ENCODE data around the gene PSMB8.
A peak's percentile ranks its signal among the peaks of the same experiment; 100 is the strongest.

PSMB8 gene

GRCh38 chr6:32867554-32868256 is 23.9 kb upstream of the PSMB8 start:
- POLR2A ChIA-PET = interaction anchor here (0.6 to 3.0 kb wide), 7 partner anchors 10 to 745 kb away, joined by 3 to 21 read pairs (median 6); partner anchors contain the start of genes PSMB9, TAP1 and TAP2
- TF ChIP-seq ZNF174 (tag by site-specific recombination; IDR thresholded peaks at IDR 0.05) = peak; percentile 33; the same call in 1 of the 2 replicates
- TF ChIP-seq ZNF140 (tag by site-specific recombination; IDR thresholded peaks at IDR 0.05) = no peak
- no peak for TF ChIP-seq PRDM2 (tag by site-specific recombination; IDR thresholded peaks at IDR 0.05; ENCODE audit: borderline replicate concordance)
- no peak for TF ChIP-seq ZBTB49 (tag by site-specific recombination; IDR thresholded peaks at IDR 0.05; ENCODE audit: low read depth)
- TF ChIP-seq ZNF621 (tag by site-specific recombination; IDR thresholded peaks at IDR 0.05) = no peak
- TF ChIP-seq ZNF610 (tag by site-specific recombination; IDR thresholded peaks at IDR 0.05; ENCODE audit: borderline replicate concordance) = no peak
- no peak for TF ChIP-seq ZNF530 (tag by site-specific recombination; IDR thresholded peaks at IDR 0.05; ENCODE audit: low read depth)
- peak; percentile 27 for TF ChIP-seq ZNF510 (tag by site-specific recombination; IDR thresholded peaks at IDR 0.05; ENCODE audit: insufficient replicate concordance)
- no peak for TF ChIP-seq KLF9 (tag by site-specific recombination; IDR thresholded peaks at IDR 0.05; ENCODE audit: low read depth)
- H3K36me3 ChIP-seq (ENCODE audit: control insufficient read depth in 2 of 2, insufficient read depth in 1 of 2, low read length in 2 of 2) = no peaks in the 10 kb centered on the region
- 0 out of 2 replicates have a peak, but pooled peaks cover 3% of the 10 kb centered on the region for H3K4me1 ChIP-seq (ENCODE audit: control insufficient read depth, insufficient read depth, low read length)
- H3K9me3 ChIP-seq (ENCODE audit: control insufficient read depth, insufficient read depth, low read depth, low read length) = no peaks in the 10 kb centered on the region
- CTCF ChIA-PET = interaction anchor here (0.6 to 10.5 kb wide), 84 partner anchors 10 to 1570 kb away, joined by 3 to 355 read pairs (median 4); partner anchors contain the start of genes HLA-DMA, HLA-DMB, HLA-DQA2 and PSMB8
- no peak overlapping the region for H3K27ac ChIP-seq (ENCODE audit: extremely low read depth, low read depth, low read length)
- no peak overlapping the region for H3K4me3 ChIP-seq (ENCODE audit: low read depth, low read length)

GRCh38 chr6:32867022-32867477 is 23.2 kb upstream of the PSMB8 start:
- ChIA-PET POLR2A (interaction anchor here (0.7 to 3.0 kb wide), 2 partner anchors 29 to 105 kb away, joined by 6 to 12 read pairs; partner anchors contain the start of gene TAP2), CTCF (interaction anchor here (0.6 to 10.5 kb wide), 29 partner anchors 10 to 1570 kb away, joined by 3 to 355 read pairs (median 14); partner anchors contain the start of genes PSMB8, PSMB9, TAP1 and TAP2)
- no peaks in the 10 kb centered on the region for H3K9me3 ChIP-seq (ENCODE audit: control insufficient read depth, insufficient read depth, low read depth, low read length)
- H3K27ac ChIP-seq (ENCODE audit: extremely low read depth, low read depth, low read length) = no peak overlapping the region
- TF ChIP-seq ZBTB26 (tag by site-specific recombination; optimal IDR thresholded peaks at IDR 0.05) = no peak
- TF ChIP-seq PRDM10 (tag by site-specific recombination; IDR thresholded peaks at IDR 0.05) = peak; percentile 66; the same call in 1 of the 2 replicates
- no peak overlapping the region for H3K4me3 ChIP-seq (ENCODE audit: low read depth, low read length)
- 0 out of 2 replicates have a peak, but pooled peaks cover 3% of the 10 kb centered on the region for H3K4me1 ChIP-seq (ENCODE audit: control insufficient read depth, insufficient read depth, low read length)
- H3K36me3 ChIP-seq (ENCODE audit: control insufficient read depth in 2 of 2, insufficient read depth in 1 of 2, low read length in 2 of 2) = no peaks in the 10 kb centered on the region
